HepG2 (cell line): ENCODE measurements around the gene WDR11. TPM values are rescaled to one million over a fixed set of nuclear protein-coding genes. Genes with fewer than 3 reads are reported as not detected.

Experiments used
- GZF1 ChIP-seq: sonication (generic); formaldehyde crosslinking; IDR thresholded peaks from 2 replicates; pipeline ENCODE4 v1.5.1; 2020; ENCODE audit warnings: mild to moderate bottlenecking, missing genetic modification reagents
- RBAK ChIP-seq: sonication (generic); formaldehyde crosslinking; IDR thresholded peaks from 2 replicates; pipeline ENCODE4 v1.5.1; 2020; ENCODE audit warnings: mild to moderate bottlenecking, missing genetic modification reagents
- RFX3 ChIP-seq: IDR thresholded peaks from 2 replicates; pipeline ENCODE4 v1.6.1; 2016; ENCODE audit warnings: missing biosample characterization, missing genetic modification reagents
- THAP9 ChIP-seq: sonication (generic); formaldehyde crosslinking; IDR thresholded peaks from 2 replicates; pipeline ENCODE4; 2020; ENCODE audit warnings: missing genetic modification reagents, mild to moderate bottlenecking, borderline replicate concordance
- ZBTB26 ChIP-seq: IDR thresholded peaks from 2 replicates; pipeline ENCODE4 v1.6.1; 2016; ENCODE audit warnings: missing compliant biosample characterization, missing genetic modification reagents, borderline replicate concordance
- ZNF160 ChIP-seq: sonication (generic); formaldehyde crosslinking; IDR thresholded peaks from 2 replicates; pipeline ENCODE4 v1.8.0; 2022; ENCODE audit warnings: mild to moderate bottlenecking, inconsistent platforms, missing genetic modification reagents
- ZNF484 ChIP-seq: sonication (generic); formaldehyde crosslinking; IDR thresholded peaks from 2 replicates; pipeline ENCODE4 v1.5.1; 2020; ENCODE audit warnings: mild to moderate bottlenecking, low read depth, missing genetic modification reagents, borderline replicate concordance
- ZNF713 ChIP-seq: sonication (generic); formaldehyde crosslinking; IDR thresholded peaks from 2 replicates; pipeline ENCODE4 v1.4.0; 2020; ENCODE audit warnings: mild to moderate bottlenecking, missing genetic modification reagents
- polyA plus RNA-seq, 8 experiments: library from polyadenylated mRNA; depleted of rRNA in 3 of 8; stranded (reverse) in 7 of 8; unstranded in 1 of 8; fragments of >200 nt; fragmentation: Illumina TruSeq in 4 of 8; extraction: Trizol in 4 of 8; gene quantifications; 2 replicates each; pipeline versions ENCODE4 v1.2.1 to v1.2.3, GENCODE V29; 2011 to 2016; ENCODE audit warnings: low read depth in 4 of 8, missing spikeins in 1 of 8, mixed read lengths in 1 of 8; ENCODE audit not compliant: insufficient read depth in 1 of 8
- total RNA-seq, 5 experiments: library from RNA; depleted of rRNA; stranded (reverse); fragments of >200 nt; fragmentation: Illumina TruSeq; extraction: Trizol; gene quantifications; 2 replicates each; pipeline ENCODE4 v1.2.3, GENCODE V29; 2016; ENCODE audit warnings: low read depth in 1 of 5

Gene WDR11
- total and polyA plus RNA-seq, 2 of the 13 experiments (the other 11 are each of a cell fraction or from before 2014, with no cell fraction given): 38.0 to 45.2 TPM

DNA sequence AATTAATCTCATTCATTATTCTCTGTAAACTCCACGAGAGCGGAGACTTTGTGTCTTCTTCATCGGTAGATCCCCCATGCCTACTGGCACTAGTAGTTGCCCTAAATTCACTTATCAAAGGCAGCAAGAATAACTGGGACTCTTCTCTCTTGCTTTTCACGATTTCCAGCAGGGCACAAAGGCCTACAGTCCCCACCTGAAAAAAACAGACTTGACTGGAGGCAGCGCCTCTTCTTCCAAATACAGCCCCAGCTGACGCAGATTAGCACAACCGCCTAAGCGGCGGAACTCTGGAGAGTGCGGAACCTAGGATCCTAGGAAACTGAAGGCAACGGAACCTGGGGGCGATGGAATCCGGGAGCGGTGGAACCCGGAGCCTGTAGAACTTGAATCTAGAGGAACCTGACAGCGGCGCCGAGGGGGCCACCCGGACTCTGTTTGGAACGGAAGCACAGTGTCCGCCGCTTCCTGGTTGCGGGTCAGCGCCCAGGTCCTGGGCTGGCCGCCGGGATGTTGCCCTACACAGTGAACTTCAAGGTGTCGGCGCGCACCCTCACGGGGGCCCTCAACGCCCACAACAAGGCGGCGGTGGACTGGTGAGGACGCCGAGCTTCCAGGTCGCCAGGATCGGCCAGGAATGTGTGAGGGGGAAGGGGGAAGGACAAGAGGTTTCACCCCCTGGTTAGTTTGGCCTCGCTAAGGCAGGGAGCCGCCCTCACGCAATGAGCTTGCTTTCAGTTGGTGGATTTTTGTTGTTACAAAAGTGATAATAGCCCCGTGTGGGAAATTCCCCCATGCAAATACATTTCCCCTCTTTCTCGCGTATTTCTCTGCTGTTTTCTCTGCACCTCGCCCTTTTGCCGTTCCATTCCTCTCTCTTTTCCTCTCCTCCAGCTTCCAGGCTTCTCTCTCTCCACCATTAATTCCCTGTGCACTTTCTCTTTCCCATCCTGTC is at the start of gene WDR11 (continued):
- TF ChIP-seq ZBTB26: peak; percentile 96
- TF ChIP-seq ZNF160: peak; percentile 80
- TF ChIP-seq GZF1 (CRISPR knock-in tag): 0 out of 2 replicates have a peak, but pooled peaks have one; percentile 64
- TF ChIP-seq THAP9 (CRISPR knock-in tag): peak; percentile 94
- no peak for TF ChIP-seq ZNF484 (CRISPR knock-in tag)
- 0 out of 2 replicates have a peak, but pooled peaks have one; percentile 65 for TF ChIP-seq ZNF713 (CRISPR knock-in tag)
- no peak for TF ChIP-seq RBAK (CRISPR knock-in tag)
- TF ChIP-seq RFX3 (CRISPR knock-in tag): no peak
- TF ChIP-seq, all 625 proteins: peak for 371
